ENCODE data around the gene SEMA6A. TPM values are rescaled to one million over a fixed set of nuclear protein-coding genes. Genes with fewer than 3 reads are reported as not detected.

The SEMA6A gene
- total and polyA plus RNA-seq, 9 of the 15 experiments (the other 6 are each of a cell fraction or from before 2014, with no cell fraction given) = 0.04 to 0.42 (median 0.18) TPM; not detected in 5

- TF ChIP-seq JUND (IDR thresholded peaks at IDR 0.05; ENCODE audit: borderline replicate concordance, low read depth, low read length) = no peak
- no peak for TF ChIP-seq JUND (tag; IDR thresholded peaks at IDR 0.05; ENCODE audit: borderline replicate concordance, low read depth, low read length)
Observed at GRCh38 chr5:116418016-116418415, 156.6 kb downstream of the SEMA6A start (continued).

GRCh38 chr5:116415989-116416388, 158.6 kb downstream of the SEMA6A start:
- Histone ChIP-seq H3K36me3 (ENCODE audit: control insufficient read depth, insufficient read depth, low read length) (no peaks in the 10 kb centered on the region), H3K9me3 (replicated peaks; ENCODE audit: control insufficient read depth, insufficient read depth, low read depth, low read length) (no peaks in the 10 kb centered on the region), H3K79me2 (ENCODE audit: control insufficient read depth, insufficient read depth, low read length) (no peaks in the 10 kb centered on the region), H3K4me1 (replicated peaks in 1 of 2; ENCODE audit: control insufficient read depth in 2 of 2, insufficient read depth in 2 of 2, low read length in 2 of 2) (no peaks in the 10 kb centered on the region), H3K27me3 (ENCODE audit: control insufficient read depth in 2 of 2, insufficient read depth in 2 of 2, low read length in 2 of 2) (no peaks in the 10 kb centered on the region), H3K27ac (ENCODE audit: extremely low read depth, low read depth, low read length) (no peak overlapping the region), H3K9me1 (ENCODE audit: control insufficient read depth, insufficient read depth, low read length) (no peaks in the 10 kb centered on the region), H4K20me1 (replicated peaks; ENCODE audit: control insufficient read depth, insufficient read depth, low read length) (no peaks in the 10 kb centered on the region; the same call in 1 of the 2 replicates), H3K9ac (ENCODE audit: insufficient read depth in 1 of 2, low read depth in 2 of 2, low read length in 2 of 2) (no peak overlapping the region), H3K4me2 (ENCODE audit: insufficient read depth, low read length) (no peak overlapping the region), H3K4me3 (no peak overlapping the region), H2AFZ (ENCODE audit: low read depth, low read length) (no peak overlapping the region)
- FAIRE-seq (no peak), DNase-seq (ENCODE audit: extremely low read depth in 1 of 4, low spot score in 3 of 4) (no peak), ATAC-seq (no peak)
- no TSS peak for BruUV-seq (replicated peaks)
- in situ Hi-C loops (cut with MboI) (no loop called here), intact Hi-C loops (cut with micrococcal nuclease) (no loop called here)
- ChIA-PET CTCF (ENCODE audit: low intra/inter-chr PET ratio) (no interaction called here), POLR2A (no interaction called here)
- 7% methylated on average over 5 of the region's 5 CpGs for WGBS (ENCODE audit: insufficient coverage, low coverage, missing lambda C conversion rate)
- TF ChIP-seq HNRNPLL (IDR thresholded peaks at IDR 0.05; ENCODE audit: low read depth, low read length, poor library complexity, severe bottlenecking) (no peak), TBP (optimal IDR thresholded peaks at IDR 0.05; ENCODE audit: low read depth, low read length) (no peak), ZNF766 (CRISPR knock-in tag; conservative IDR thresholded peaks at IDR 0.05) (no peak), IRF2 (CRISPR knock-in tag; IDR thresholded peaks at IDR 0.05) (no peak), ARHGAP35 (IDR thresholded peaks at IDR 0.05; ENCODE audit: partially characterized antibody) (no peak), HMG20B (CRISPR knock-in tag; IDR thresholded peaks at IDR 0.05) (no peak), PRPF4 (IDR thresholded peaks at IDR 0.05; ENCODE audit: insufficient read depth, low read depth, low read length, poor library complexity, severe bottlenecking) (no peak), ZNF354B (CRISPR knock-in tag; IDR thresholded peaks at IDR 0.05) (no peak), ZNF134 (CRISPR knock-in tag; conservative IDR thresholded peaks at IDR 0.05) (no peak), PHB2 (IDR thresholded peaks at IDR 0.05; ENCODE audit: low read depth) (no peak), PTRF (tag; IDR thresholded peaks at IDR 0.05) (no peak), SREBF1 (IDR thresholded peaks at IDR 0.05; ENCODE audit: borderline replicate concordance, low read depth, low read length) (no peak), LEF1 (IDR thresholded peaks at IDR 0.05) (no peak)
- TF ChIP-seq, protein P1, sequence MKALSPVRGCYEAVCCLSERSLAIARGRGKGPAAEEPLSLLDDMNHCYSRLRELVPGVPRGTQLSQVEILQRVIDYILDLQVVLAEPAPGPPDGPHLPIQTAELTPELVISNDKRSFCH (CRISPR knock-in tag; IDR thresholded peaks at IDR 0.05) = no peak
- TF ChIP-seq, protein P1 (tag; IDR thresholded peaks at IDR 0.05) = no peak
- TF ChIP-seq, protein P2, sequence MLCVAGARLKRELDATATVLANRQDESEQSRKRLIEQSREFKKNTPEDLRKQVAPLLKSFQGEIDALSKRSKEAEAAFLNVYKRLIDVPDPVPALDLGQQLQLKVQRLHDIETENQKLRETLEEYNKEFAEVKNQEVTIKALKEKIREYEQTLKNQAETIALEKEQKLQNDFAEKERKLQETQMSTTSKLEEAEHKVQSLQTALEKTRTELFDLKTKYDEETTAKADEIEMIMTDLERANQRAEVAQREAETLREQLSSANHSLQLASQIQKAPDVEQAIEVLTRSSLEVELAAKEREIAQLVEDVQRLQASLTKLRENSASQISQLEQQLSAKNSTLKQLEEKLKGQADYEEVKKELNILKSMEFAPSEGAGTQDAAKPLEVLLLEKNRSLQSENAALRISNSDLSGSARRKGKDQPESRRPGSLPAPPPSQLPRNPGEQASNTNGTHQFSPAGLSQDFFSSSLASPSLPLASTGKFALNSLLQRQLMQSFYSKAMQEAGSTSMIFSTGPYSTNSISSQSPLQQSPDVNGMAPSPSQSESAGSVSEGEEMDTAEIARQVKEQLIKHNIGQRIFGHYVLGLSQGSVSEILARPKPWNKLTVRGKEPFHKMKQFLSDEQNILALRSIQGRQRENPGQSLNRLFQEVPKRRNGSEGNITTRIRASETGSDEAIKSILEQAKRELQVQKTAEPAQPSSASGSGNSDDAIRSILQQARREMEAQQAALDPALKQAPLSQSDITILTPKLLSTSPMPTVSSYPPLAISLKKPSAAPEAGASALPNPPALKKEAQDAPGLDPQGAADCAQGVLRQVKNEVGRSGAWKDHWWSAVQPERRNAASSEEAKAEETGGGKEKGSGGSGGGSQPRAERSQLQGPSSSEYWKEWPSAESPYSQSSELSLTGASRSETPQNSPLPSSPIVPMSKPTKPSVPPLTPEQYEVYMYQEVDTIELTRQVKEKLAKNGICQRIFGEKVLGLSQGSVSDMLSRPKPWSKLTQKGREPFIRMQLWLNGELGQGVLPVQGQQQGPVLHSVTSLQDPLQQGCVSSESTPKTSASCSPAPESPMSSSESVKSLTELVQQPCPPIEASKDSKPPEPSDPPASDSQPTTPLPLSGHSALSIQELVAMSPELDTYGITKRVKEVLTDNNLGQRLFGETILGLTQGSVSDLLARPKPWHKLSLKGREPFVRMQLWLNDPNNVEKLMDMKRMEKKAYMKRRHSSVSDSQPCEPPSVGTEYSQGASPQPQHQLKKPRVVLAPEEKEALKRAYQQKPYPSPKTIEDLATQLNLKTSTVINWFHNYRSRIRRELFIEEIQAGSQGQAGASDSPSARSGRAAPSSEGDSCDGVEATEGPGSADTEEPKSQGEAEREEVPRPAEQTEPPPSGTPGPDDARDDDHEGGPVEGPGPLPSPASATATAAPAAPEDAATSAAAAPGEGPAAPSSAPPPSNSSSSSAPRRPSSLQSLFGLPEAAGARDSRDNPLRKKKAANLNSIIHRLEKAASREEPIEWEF (CRISPR knock-in tag; IDR thresholded peaks at IDR 0.05) = no peak

All from K562 (cell line).